ENCODE measurements around the gene FKBP5. TPM values are rescaled to one million over a fixed set of nuclear protein-coding genes. Genes with fewer than 3 reads are reported as not detected.

The FKBP5 gene
- total and polyA plus RNA-seq, 2 of the 4 experiments (the other 2 are of a cell fraction), result 6.8 to 7.0 TPM

- Histone ChIP-seq H2BK120ac (ENCODE audit: low read depth, low read length) (peak overlapping the region; percentile 50), H2AFZ (replicated peaks; ENCODE audit: low read length, poor library complexity) (peak overlapping the region; percentile 5), H2AK9ac (replicated peaks; ENCODE audit: low read depth, low read length, poor library complexity) (no peak overlapping the region), H3K4ac (ENCODE audit: low read depth, low read length) (peak overlapping the region; percentile 44), H3K79me1 (ENCODE audit: low read depth in 1 of 2, low read length in 2 of 2) (peaks cover 0 to 5% of the 10 kb centered on the region in 2 experiments; a peak in 1 of 4 replicates), H3K23ac (ENCODE audit: low read depth, low read length) (peak overlapping the region; percentile 69), H3K36me3 (ENCODE audit: control insufficient read depth, insufficient read depth, low read length) (no peaks in the 10 kb centered on the region), H3K56ac (ENCODE audit: extremely low read depth, insufficient read depth, low read length) (peak overlapping the region; percentile 53), H4K91ac (ENCODE audit: insufficient read depth, low read depth, low read length) (peak overlapping the region; percentile 43; the same call in 1 of the 2 replicates), H2AK5ac (ENCODE audit: low read depth, low read length) (peak overlapping the region; percentile 13; the same call in 1 of the 2 replicates), H2BK15ac (ENCODE audit: low read depth, low read length) (peak overlapping the region; percentile 41; the same call in 1 of the 3 replicates), H4K20me1 (ENCODE audit: insufficient read depth, low read length) (peaks cover 6% of the 10 kb centered on the region; the same call in 1 of the 2 replicates), H2BK5ac (ENCODE audit: low read depth, low read length, poor library complexity, severe bottlenecking) (peak overlapping the region; percentile 71), H3K9me3 (ENCODE audit: control insufficient read depth, insufficient read depth, low read length) (no peaks in the 10 kb centered on the region), H3K4me2 (ENCODE audit: low read depth, low read length) (peak overlapping the region; percentile 91), H4K5ac (ENCODE audit: low read depth, low read length) (peak overlapping the region; percentile 6; the same call in 1 of the 2 replicates), H3K18ac (ENCODE audit: low read depth, low read length) (peak overlapping the region; percentile 28; the same call in 1 of the 2 replicates), H3K9me1 (ENCODE audit: insufficient read depth, low read length) (peaks cover 14% of the 10 kb centered on the region), H3K4me1 (ENCODE audit: control insufficient read depth, insufficient read depth, low read length) (peaks cover 12% of the 10 kb centered on the region), H3K9ac (ENCODE audit: low read depth, low read length) (no peak overlapping the region), H4K8ac (ENCODE audit: low read depth in 2 of 2, low read length in 2 of 2) (peak overlapping the region in 1 of 2 experiments; percentile 70; a peak in 2 of 4 replicates), H3K4me3 (ENCODE audit: insufficient read depth, low read depth, low read length) (peak overlapping the region; percentile 5; the same call in 1 of the 2 replicates), H2BK20ac (ENCODE audit: low read depth, low read length) (peak overlapping the region; percentile 76), H3K14ac (replicated peaks; ENCODE audit: low read depth, low read length) (peak overlapping the region; percentile 72), H3K27ac (ENCODE audit: insufficient read depth, low read length) (peak overlapping the region; percentile 53; the same call in 1 of the 2 replicates), H3K27me3 (ENCODE audit: control insufficient read depth, insufficient read depth, low read length) (no peaks in the 10 kb centered on the region)
- TF ChIP-seq CEBPB (IDR thresholded peaks at IDR 0.05; ENCODE audit: low read depth, low read length) (peak; percentile 89), CHD1 (IDR thresholded peaks at IDR 0.05; ENCODE audit: low read depth, low read length) (no peak), FOS (IDR thresholded peaks at IDR 0.05; ENCODE audit: low read depth, low read length) (peak; percentile 70)
- no CpG with 5 or more reads among the region's 8 CpGs for WGBS, 2 experiments (ENCODE audit: extremely low coverage in 2 of 2, insufficient read length in 1 of 2)
- BruUV-seq (replicated peaks), result no TSS peak
- ChIA-PET POLR2A (ENCODE audit: unreplicated experiment) (no interaction called here), CTCF (interaction anchor here (0.6 to 1.0 kb wide), 3 partner anchors 10 to 135 kb away, joined by 3 read pairs; no protein-coding TSS in a partner anchor)
- in situ Hi-C loops (cut with MboI; ENCODE audit: low sequenced_read_pairs) (no loop called here), dilution Hi-C loops (cut with HindIII; ENCODE audit: low sequenced_read_pairs, unreplicated experiment) (no loop called here), intact Hi-C loops (cut with micrococcal nuclease) (loop anchor here (5.0 kb wide), 1 partner anchor 66 kb away; no protein-coding TSS in a partner anchor)
- ATAC-seq (ENCODE audit: low read depth) (peak; percentile 79), DNase-seq (peak; percentile 93)
Observed at GRCh38 chr6:35601331-35602132, 87.2 kb downstream of the FKBP5 start.
